GM21367 (cell line): ENCODE results near the gene CELA2B.
"Not testable (repeated sequence)": the region's sequence is repeated elsewhere in the genome, so short reads cannot be mapped to it uniquely, and the experiment has no call there.

Source experiments
- ATAC-seq: cut with Tn5 transposase; IDR thresholded peaks from one replicate; pipeline ENCODE4 v1.9.1; 2021; ENCODE audit not compliant: unreplicated experiment

CELA2B gene

DNA sequence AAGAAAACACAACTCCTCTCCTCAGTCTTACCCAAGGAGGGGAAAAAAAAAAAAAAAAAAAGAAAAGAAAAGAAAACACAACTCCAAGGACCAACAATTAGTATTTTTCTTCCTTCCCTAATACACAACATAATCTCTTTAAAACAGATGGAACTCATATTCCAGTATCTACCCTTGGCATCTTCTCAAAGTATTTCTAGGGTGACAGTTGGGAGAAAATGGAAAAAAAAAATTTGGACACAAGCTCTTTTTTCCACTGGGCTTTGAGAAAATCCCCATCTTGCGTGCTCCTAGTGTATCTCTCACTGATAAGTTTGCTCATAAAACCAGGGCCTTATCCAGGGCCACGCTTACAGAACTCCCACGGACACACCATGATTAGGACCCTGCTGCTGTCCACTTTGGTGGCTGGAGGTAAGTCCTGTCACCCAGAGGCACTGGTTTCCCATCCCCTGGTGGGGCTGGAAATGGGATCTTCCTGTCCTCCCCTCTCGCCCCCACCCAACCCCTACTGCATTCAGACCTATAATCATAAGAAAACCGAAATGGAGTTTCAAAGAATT, at the start of gene CELA2B:
Gene CELA2B (plus strand): TSS at position 353 of the 563 bp plus-strand sequence. CDS start 22 bp downstream, at position 375.
- no peak for ATAC-seq

DNA sequence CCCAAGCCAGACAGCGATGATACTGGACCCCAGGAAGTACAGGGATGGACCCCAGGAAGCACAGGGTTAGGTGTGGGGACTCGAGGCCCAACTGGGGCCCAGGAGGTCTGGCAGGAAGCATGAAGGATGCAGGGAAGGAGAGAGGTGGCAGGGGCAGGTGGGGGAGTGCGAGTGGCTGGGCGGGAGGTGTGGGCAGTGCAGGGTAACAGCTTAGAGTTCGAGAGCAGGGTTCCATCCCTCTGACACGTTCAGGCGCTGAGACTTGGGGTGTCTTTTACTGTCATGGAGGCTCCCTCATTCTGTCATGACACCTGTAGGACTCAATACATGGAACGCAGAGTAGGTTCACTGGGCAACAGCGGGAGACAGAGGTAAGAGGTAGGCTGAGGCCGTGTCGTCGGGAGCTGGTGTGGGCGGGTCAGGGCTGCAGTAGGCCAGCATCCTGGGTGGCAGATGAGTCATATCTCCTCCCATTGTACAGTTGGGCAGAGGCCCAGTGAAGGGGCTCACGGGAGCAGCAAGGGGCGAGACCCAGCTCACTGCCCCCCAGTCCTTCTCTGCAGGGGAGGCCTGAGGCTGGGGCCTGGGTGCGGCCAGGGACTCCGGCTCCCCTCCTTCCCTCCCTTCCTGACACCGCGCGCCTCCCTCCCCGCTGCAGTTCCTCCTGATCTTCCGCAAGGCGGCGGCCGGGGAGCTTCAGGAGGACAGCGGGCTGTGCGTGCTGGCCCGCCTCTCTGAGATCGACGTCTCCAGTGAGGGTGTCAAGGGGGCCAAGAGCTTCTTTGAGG, 49.2 kb upstream of the CELA2B start:
- no peak for ATAC-seq

DNA sequence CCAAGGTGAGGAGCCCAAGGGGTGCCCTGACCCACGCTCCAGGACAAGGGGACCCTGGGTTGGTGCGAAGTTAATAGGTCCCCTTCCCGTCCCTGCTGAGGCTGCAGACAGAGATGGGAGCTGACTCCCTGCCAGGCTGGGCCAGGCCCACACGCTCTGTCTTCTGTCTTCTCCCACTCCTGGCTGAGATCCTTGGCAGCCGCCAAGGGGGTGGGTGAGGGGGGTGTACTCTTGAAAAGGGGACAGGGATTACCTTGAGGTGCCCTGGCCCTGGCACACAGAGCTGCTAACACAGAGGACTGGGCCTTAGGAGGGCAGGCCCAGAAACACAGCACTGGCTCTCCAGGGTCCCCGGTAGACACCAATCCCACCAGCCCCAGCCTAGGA, 48.6 kb upstream of the CELA2B start:
- ATAC-seq = no peak

DNA sequence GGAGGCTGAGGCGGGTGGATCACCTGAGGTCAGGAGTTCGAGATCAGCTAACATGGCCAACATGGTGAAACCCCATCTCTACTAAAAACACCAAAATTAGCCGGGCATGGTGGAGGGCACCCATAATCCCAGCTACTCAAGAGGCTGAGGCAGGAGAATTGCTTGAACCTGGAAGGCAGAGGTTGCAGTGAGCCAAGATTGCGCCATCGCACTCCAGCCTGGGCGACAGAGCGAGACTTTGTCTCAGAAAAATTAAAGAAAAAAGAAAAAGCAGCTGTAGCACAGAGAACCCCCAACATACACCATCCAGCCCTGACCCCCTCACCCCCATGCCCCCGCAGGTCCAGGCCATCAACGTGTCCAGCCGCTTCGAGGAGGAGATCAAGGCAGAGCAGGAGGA, 47.7 kb upstream of the CELA2B start:
- not testable (repeated sequence) for ATAC-seq

DNA sequence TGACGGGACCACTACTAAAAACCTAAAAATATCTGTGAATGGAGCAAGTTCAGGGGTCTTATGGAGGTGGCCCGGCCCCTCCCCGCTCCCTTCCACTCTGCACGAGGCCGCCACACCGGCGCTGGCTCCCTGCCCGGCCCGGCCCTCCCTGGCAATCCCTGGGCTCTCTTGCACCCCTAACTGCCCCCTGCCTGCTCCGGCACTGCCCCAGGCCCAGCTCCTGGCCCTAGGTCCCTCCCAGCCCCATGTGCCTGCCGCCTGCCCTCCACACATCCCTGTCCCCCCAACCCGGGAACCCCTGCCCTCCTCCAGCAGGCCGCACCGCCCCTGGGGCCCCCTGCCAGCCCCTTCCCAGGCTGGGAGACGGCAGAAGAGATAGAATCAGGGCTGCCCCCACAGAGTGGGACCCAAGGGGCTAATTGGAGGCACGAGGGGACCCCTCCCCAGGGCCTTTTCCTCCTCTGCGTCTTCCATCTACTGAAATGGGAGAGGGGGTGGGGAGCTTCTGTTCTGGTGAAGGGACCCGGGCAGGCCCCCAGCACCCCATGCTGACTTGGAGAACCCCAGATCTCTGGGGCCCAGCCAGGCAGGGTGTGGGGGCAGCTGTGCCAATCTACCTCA, 47.0 kb upstream of the CELA2B start:
- ATAC-seq = no peak

DNA sequence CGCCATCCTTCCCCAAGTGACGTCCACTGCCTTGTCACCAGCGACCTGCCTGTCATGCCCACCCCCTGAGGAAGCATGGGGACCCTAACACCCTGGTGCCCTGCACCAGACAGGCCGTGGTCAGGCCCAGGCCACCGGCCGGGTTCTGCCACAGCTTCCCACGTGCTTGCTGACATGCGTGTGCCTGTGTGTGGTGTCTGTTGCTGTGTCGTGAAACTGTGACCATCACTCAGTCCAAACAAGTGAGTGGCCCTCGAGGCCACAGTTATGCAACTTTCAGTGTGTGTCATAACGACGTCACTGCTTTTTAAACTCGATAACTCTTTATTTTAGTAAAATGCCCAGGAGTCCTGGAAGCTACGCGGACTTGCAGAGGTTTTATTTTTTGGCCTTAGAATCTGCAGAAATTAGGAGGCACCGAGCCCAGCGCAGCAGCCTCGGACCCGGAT, 46.2 kb upstream of the CELA2B start:
- ATAC-seq = no peak

GRCh38 chr1:15430787-15431570, 44.9 kb upstream of the CELA2B start:
- ATAC-seq = no peak

DNA sequence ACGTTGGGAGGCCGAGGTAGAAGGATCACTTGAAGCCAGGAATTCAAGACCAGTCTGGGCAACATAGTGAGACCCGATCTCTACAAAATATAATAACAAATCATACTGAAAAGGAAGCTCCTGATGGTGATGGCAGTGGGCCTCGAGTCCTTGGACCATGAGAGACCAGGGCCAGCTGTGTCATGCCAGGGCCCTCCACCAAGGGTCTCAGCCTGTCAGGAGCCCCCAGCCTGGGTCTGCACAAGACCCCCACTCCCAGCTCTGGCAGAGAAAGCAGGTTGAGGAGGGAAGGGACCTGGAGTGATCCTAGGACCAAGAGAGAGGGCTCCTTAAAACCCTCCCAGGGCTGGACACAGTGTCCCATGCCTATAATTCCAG, 44.3 kb upstream of the CELA2B start:
- no peak for ATAC-seq

GRCh38 chr1:15432324-15432723, 43.6 kb upstream of the CELA2B start:
- no peak for ATAC-seq

GRCh38 chr1:15433471-15433870, 42.4 kb upstream of the CELA2B start:
- ATAC-seq = no peak

GRCh38 chr1:15434739-15435138, 41.2 kb upstream of the CELA2B start:
- not testable (repeated sequence) for ATAC-seq

- ATAC-seq = no peak
Measured at GRCh38 chr1:15435239-15436077, 40.4 kb upstream of the CELA2B start.

- ATAC-seq = no peak
Measured at GRCh38 chr1:15436881-15437442, 38.9 kb upstream of the CELA2B start.

- no peak for ATAC-seq
Measured at GRCh38 chr1:15439325-15439724, 36.6 kb upstream of the CELA2B start.

- ATAC-seq = no peak
Measured at GRCh38 chr1:15440357-15440756, 35.5 kb upstream of the CELA2B start.

DNA sequence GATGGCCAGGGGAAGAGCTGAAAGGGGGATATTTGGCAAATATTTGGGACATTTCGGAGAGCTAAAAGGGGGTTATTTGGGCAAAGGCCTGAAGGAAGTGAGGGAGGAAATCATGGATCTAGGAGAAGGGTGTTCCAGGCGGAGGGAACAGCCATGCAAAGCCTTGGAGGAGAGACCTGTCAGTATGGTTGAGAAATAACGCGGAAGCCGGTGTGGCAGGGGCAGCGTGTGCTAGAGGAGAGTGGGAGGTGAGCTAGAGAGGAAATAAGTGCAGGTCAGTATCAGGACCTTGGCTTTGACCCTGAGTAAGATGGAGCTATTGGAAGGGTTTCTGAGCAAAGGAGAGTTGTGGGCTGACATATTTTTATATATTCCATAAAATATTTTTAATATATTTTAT, 34.7 kb upstream of the CELA2B start:
- ATAC-seq = no peak

DNA sequence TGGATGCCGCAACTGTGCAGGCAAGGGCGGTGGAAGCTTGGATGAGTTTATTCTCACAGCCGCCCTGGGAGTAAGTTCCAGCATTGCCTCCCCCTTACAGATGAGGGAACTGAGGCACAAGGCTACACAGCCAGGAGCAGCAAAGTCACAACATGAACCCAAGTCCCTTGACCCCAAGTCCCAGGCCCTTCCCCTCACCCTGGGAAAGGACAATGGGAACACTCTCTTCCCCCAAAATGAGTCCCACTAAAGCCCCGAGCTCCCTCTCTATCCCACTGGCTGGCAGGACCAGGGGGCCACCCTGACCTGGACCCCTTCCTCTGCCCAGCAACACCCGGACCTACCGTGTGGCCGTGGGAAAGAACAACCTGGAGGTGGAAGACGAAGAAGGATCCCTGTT, 33.8 kb upstream of the CELA2B start:
- ATAC-seq = no peak

GRCh38 chr1:15442759-15443158, 33.1 kb upstream of the CELA2B start:
- ATAC-seq = no peak

GRCh38 chr1:15443281-15443680, 32.6 kb upstream of the CELA2B start:
- ATAC-seq = no peak
